ENCODE data around the gene MRPL37.

Gene MRPL37

GRCh38 chr1:54266195-54266594 lies 66.2 kb downstream of the MRPL37 start:
- no peak for DNase-seq

DNA sequence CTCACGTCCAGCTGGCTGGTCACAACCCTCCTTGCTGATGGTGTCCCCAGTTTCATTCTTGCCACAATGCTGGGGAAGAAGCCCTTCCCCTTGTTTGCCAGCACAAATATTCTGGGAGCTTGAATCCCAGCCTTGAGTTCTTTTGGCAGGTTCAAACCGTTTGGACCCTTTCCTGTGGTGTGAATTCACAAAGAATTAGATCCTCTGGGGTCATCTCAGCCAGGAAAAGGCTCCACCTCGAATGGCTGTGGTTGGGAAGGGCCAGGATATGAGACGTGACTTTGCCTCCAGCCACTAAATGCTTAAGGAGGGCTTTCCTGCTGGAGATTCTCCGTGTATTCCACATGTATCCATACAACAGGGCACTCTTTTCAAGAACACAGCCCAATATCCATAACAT lies 66.9 kb downstream of the MRPL37 start:
- no peak for DNase-seq

All from CD4-positive, alpha-beta T cell treated with Interleukin-17A for 4 hours (primary cell).